IMR-90 (cell line): ENCODE results near the gene TTC39B. TPM values are rescaled to one million over a fixed set of nuclear protein-coding genes. Genes with fewer than 3 reads are reported as not detected.

ENCODE experiments used
- ATAC-seq: fragments of 200-7000 bp; cut with Tn5 transposase; 2 replicates; pipeline ENCODE4 v1.9.1; 2020; ENCODE audit warnings: low read depth, mild to moderate bottlenecking, moderate library complexity
- BruUV-seq: library from RNA; stranded (reverse); fragments of 400-500 nt; replicated peaks from 2 replicates; lab custom pipeline; 2021; lab: Mats Ljungman, UMichigan
- CTCF ChIA-PET: fragments of 300-600 bp; formaldehyde crosslinking; extraction: SDS; loops from one replicate; lab custom pipeline; 2021; ENCODE audit warnings: antibody characterized with exemption; lab: Yijun Ruan, JAX
- POLR2A ChIA-PET: fragments of 300-600 bp; sonication (Branson Sonifier 250); formaldehyde crosslinking; loops from one replicate; lab custom pipeline; 2022; ENCODE audit warnings: antibody characterized with exemption; ENCODE audit not compliant: unreplicated experiment; lab: Charles Lee
- DNase-seq: peaks from one replicate; pipeline ENCODE4 v3.0.0; 2013
- H2AFZ ChIP-seq: replicated peaks from 2 replicates; pipeline ENCODE3; 2013; ENCODE audit warnings: low read length, mild to moderate bottlenecking; ENCODE audit not compliant: poor library complexity
- H2AK5ac ChIP-seq: 2 replicates; pipeline ENCODE4 v1.6.1; 2013; ENCODE audit warnings: low read depth, low read length, inconsistent platforms
- H2AK9ac ChIP-seq: replicated peaks from 2 replicates; pipeline ENCODE3; 2013; ENCODE audit warnings: mild to moderate bottlenecking, low read depth, low read length, moderate library complexity; ENCODE audit not compliant: poor library complexity
- H2BK120ac ChIP-seq: 2 replicates; pipeline ENCODE4 v1.6.1; 2013; ENCODE audit warnings: low read depth, low read length, inconsistent platforms
- H2BK15ac ChIP-seq: 3 replicates; pipeline ENCODE4 v1.6.1; 2013; ENCODE audit warnings: low read depth, low read length, inconsistent platforms
- H2BK20ac ChIP-seq: 2 replicates; pipeline ENCODE4 v1.6.1; 2013; ENCODE audit warnings: low read depth, mild to moderate bottlenecking, inconsistent platforms, low read length, moderate library complexity
- H2BK5ac ChIP-seq: 2 replicates; pipeline ENCODE4 v1.6.1; 2013; ENCODE audit warnings: mild to moderate bottlenecking, low read depth, low read length, inconsistent platforms; ENCODE audit not compliant: poor library complexity, severe bottlenecking
- H3K14ac ChIP-seq: replicated peaks from 2 replicates; pipeline ENCODE4 v1.6.1; 2013; ENCODE audit warnings: low read depth, low read length, inconsistent platforms
- H3K18ac ChIP-seq: 2 replicates; pipeline ENCODE4 v1.6.1; 2013; ENCODE audit warnings: low read depth, low read length, control low read depth
- H3K23ac ChIP-seq: 2 replicates; pipeline ENCODE4 v1.6.1; 2013; ENCODE audit warnings: low read depth, low read length, inconsistent platforms
- H3K27ac ChIP-seq: 2 replicates; pipeline ENCODE4 v1.5.1; 2013; ENCODE audit warnings: mild to moderate bottlenecking, control low read depth, low read length; ENCODE audit not compliant: insufficient read depth
- H3K27me3 ChIP-seq: 2 replicates; pipeline ENCODE4 v1.6.1; 2013; ENCODE audit warnings: low read length; ENCODE audit not compliant: control insufficient read depth, insufficient read depth
- H3K36me3 ChIP-seq: 2 replicates; pipeline ENCODE4 v1.6.1; 2013; ENCODE audit warnings: low read length, mixed read lengths; ENCODE audit not compliant: control insufficient read depth, insufficient read depth
- H3K4ac ChIP-seq: 2 replicates; pipeline ENCODE4 v1.6.1; 2013; ENCODE audit warnings: low read depth, low read length, inconsistent platforms
- H3K4me1 ChIP-seq: 2 replicates; pipeline ENCODE4 v1.6.1; 2013; ENCODE audit warnings: low read length, mixed read lengths; ENCODE audit not compliant: control insufficient read depth, insufficient read depth
- H3K4me2 ChIP-seq: 2 replicates; pipeline ENCODE4 v1.6.1; 2013; ENCODE audit warnings: low read depth, mild to moderate bottlenecking, control low read depth, low read length, moderate library complexity
- H3K4me3 ChIP-seq: 2 replicates; pipeline ENCODE4 v1.5.1; 2013; ENCODE audit warnings: low read depth, mild to moderate bottlenecking, control low read depth, low read length, moderate library complexity; ENCODE audit not compliant: insufficient read depth
- H3K56ac ChIP-seq: 2 replicates; pipeline ENCODE4 v1.6.1; 2013; ENCODE audit warnings: low read length, inconsistent platforms; ENCODE audit not compliant: insufficient read depth; ENCODE audit errors: extremely low read depth
- H3K79me1 ChIP-seq, 2 experiments: 2 replicates each; pipeline ENCODE4 v1.6.1; 2013; ENCODE audit warnings: low read length in 2 of 2, inconsistent platforms in 1 of 2, low read depth in 1 of 2
- H3K9ac ChIP-seq: 2 replicates; pipeline ENCODE4 v1.6.1; 2013; ENCODE audit warnings: low read depth, low read length, control low read depth
- H3K9me1 ChIP-seq: 2 replicates; pipeline ENCODE4 v1.6.1; 2013; ENCODE audit warnings: low read length, inconsistent platforms; ENCODE audit not compliant: insufficient read depth
- H3K9me3 ChIP-seq: 2 replicates; pipeline ENCODE4 v1.6.1; 2013; ENCODE audit warnings: low read length; ENCODE audit not compliant: control insufficient read depth, insufficient read depth
- H4K20me1 ChIP-seq: 2 replicates; pipeline ENCODE4 v1.6.1; 2013; ENCODE audit warnings: low read length, inconsistent platforms; ENCODE audit not compliant: insufficient read depth
- H4K5ac ChIP-seq: 2 replicates; pipeline ENCODE4 v1.6.1; 2013; ENCODE audit warnings: mild to moderate bottlenecking, low read depth, low read length, control low read depth
- H4K8ac ChIP-seq, 2 experiments: 2 replicates each; pipeline ENCODE4 v1.6.1; 2013; ENCODE audit warnings: low read depth in 2 of 2, low read length in 2 of 2, control low read depth in 1 of 2, inconsistent platforms in 1 of 2
- H4K91ac ChIP-seq: 2 replicates; pipeline ENCODE4 v1.6.1; 2013; ENCODE audit warnings: low read depth, low read length, inconsistent platforms; ENCODE audit not compliant: insufficient read depth
- BHLHE40 ChIP-seq: fragments of 150-350 bp; IDR thresholded peaks from 2 replicates; pipeline ENCODE4 v1.6.1; 2016; ENCODE audit warnings: mild to moderate bottlenecking, low read depth, low read length
- CEBPB ChIP-seq: IDR thresholded peaks from 2 replicates; pipeline ENCODE4 v1.6.1; 2012; ENCODE audit warnings: low read depth, low read length, improper control_type of control experiment
- CTCF ChIP-seq: conservative IDR thresholded peaks from 2 replicates; pipeline ENCODE4 v1.5.1; 2012; ENCODE audit warnings: mild to moderate bottlenecking, low read depth, low read length, improper control_type of control experiment
- FOS ChIP-seq: fragments of 150-350 bp; IDR thresholded peaks from 2 replicates; pipeline ENCODE4 v1.6.1; 2016; ENCODE audit warnings: low read depth, low read length
- MAFK ChIP-seq: IDR thresholded peaks from 2 replicates; pipeline ENCODE4 v1.6.1; 2012; ENCODE audit warnings: low read depth, low read length, improper control_type of control experiment
- MAZ ChIP-seq: IDR thresholded peaks from 2 replicates; pipeline ENCODE4 v1.6.1; 2012; ENCODE audit warnings: low read depth, mild to moderate bottlenecking, low read length, improper control_type of control experiment, moderate library complexity, borderline replicate concordance
- MXI1 ChIP-seq: IDR thresholded peaks from 2 replicates; pipeline ENCODE4 v1.6.1; 2012; ENCODE audit warnings: low read depth, mild to moderate bottlenecking, low read length, moderate library complexity, borderline replicate concordance
- POLR2A ChIP-seq: IDR thresholded peaks from 2 replicates; pipeline ENCODE4 v1.6.1; 2012; ENCODE audit warnings: mild to moderate bottlenecking, low read depth, low read length
- RAD21 ChIP-seq: IDR thresholded peaks from 2 replicates; pipeline ENCODE4 v1.6.1; 2012; ENCODE audit warnings: low read length, improper control_type of control experiment
- RCOR1 ChIP-seq: IDR thresholded peaks from 2 replicates; pipeline ENCODE4 v1.6.1; 2012; ENCODE audit warnings: mild to moderate bottlenecking, low read length, improper control_type of control experiment; ENCODE audit not compliant: insufficient replicate concordance
- dilution Hi-C: fragments of 300-500 bp; cut with HindIII; formaldehyde crosslinking; loops from one replicate; pipeline ENCODE4 v1.14.3; 2018; ENCODE audit warnings: low sequenced_read_pairs; ENCODE audit not compliant: unreplicated experiment
- in situ Hi-C: fragments of 300-500 bp; cut with MboI; formaldehyde crosslinking; loops from 3 replicates; pipeline ENCODE4 v1.14.3; 2019; ENCODE audit warnings: low sequenced_read_pairs, inconsistent platforms, mixed read lengths
- intact Hi-C: fragments of 100-400 bp; cut with micrococcal nuclease; formaldehyde crosslinking; loops from 2 replicates; pipeline ENCODE4 v1.10.0; 2022
- polyA plus RNA-seq, 3 experiments: library from polyadenylated mRNA; depleted of rRNA; stranded (reverse); fragments of >200 nt; gene quantifications; 2 replicates each; pipeline ENCODE4 v1.2.3, GENCODE V29; 2012; ENCODE audit warnings: low replicate concordance in 1 of 3
- total RNA-seq: library from RNA; depleted of rRNA; stranded (reverse); fragments of >200 nt; gene quantifications from 2 replicates; pipeline ENCODE4 v1.2.3, GENCODE V29; 2012
- TF ChIP-seq, protein P1 (sequence below): fragments of 150-350 bp; IDR thresholded peaks from 2 replicates; pipeline ENCODE4 v1.6.1; 2016; ENCODE audit warnings: low read depth, mild to moderate bottlenecking, low read length, moderate library complexity, borderline replicate concordance

TTC39B gene
- total and polyA plus RNA-seq, 2 of the 4 experiments (the other 2 are of a cell fraction), result 2.5 to 12.2 TPM

GRCh38 chr9:15218994-15219393 is 88.0 kb downstream of the TTC39B start:
- Histone ChIP-seq H4K8ac (no peak overlapping the region), H3K18ac (no peak overlapping the region), H3K36me3 (peaks cover 4% of the 10 kb centered on the region; the same call in 1 of the 2 replicates), H3K23ac (no peak overlapping the region), H3K27me3 (no peaks in the 10 kb centered on the region), H3K14ac (no peak overlapping the region), H3K79me1 (peaks cover 8 to 23% of the 10 kb centered on the region in 2 experiments; a peak in 2 of 4 replicates), H4K91ac (no peak overlapping the region), H3K4me1 (peaks cover 9% of the 10 kb centered on the region), H3K9ac (no peak overlapping the region), H2AK9ac (no peak overlapping the region), H2AK5ac (no peak overlapping the region), H2AFZ (no peak overlapping the region), H2BK5ac (no peak overlapping the region), H4K5ac (no peak overlapping the region), H3K27ac (no peak overlapping the region), H3K4ac (no peak overlapping the region), H4K20me1 (no peaks in the 10 kb centered on the region; the same call in 1 of the 2 replicates), H3K9me1 (peaks cover 11% of the 10 kb centered on the region), H3K4me3 (no peak overlapping the region), H2BK15ac (no peak overlapping the region), H3K56ac (no peak overlapping the region), H3K4me2 (no peak overlapping the region), H3K9me3 (no peaks in the 10 kb centered on the region), H2BK120ac (no peak overlapping the region), H2BK20ac (no peak overlapping the region)
- intact Hi-C loops (no loop called here), dilution Hi-C loops (no loop called here), in situ Hi-C loops (loop anchor here (10.0 to 25.0 kb wide), 2 partner anchors 196 to 393 kb away; no protein-coding TSS in a partner anchor)
- no TSS peak for BruUV-seq
- CTCF ChIA-PET, result no interaction called here
- no peak for TF ChIP-seq POLR2A
- TF ChIP-seq, protein P1, sequence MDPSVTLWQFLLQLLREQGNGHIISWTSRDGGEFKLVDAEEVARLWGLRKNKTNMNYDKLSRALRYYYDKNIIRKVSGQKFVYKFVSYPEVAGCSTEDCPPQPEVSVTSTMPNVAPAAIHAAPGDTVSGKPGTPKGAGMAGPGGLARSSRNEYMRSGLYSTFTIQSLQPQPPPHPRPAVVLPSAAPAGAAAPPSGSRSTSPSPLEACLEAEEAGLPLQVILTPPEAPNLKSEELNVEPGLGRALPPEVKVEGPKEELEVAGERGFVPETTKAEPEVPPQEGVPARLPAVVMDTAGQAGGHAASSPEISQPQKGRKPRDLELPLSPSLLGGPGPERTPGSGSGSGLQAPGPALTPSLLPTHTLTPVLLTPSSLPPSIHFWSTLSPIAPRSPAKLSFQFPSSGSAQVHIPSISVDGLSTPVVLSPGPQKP, result no peak
- no peak for TF ChIP-seq MXI1
- TF ChIP-seq FOS, result no peak
- TF ChIP-seq CEBPB, result no peak
- no peak for TF ChIP-seq MAFK
- no peak for TF ChIP-seq BHLHE40
- no peak for TF ChIP-seq RCOR1
- no peak for TF ChIP-seq CTCF
- TF ChIP-seq RAD21, result no peak
- no peak for TF ChIP-seq MAZ
- no peak for DNase-seq
- POLR2A ChIA-PET, result no interaction called here
- no peak for ATAC-seq
